ENCODE data around the gene BCAS1. TPM values are rescaled to one million over a fixed set of nuclear protein-coding genes. Genes with fewer than 3 reads are reported as not detected.

BCAS1 gene
- total RNA-seq, 2 donors from 2014 or later: not detected

- TF ChIP-seq CTCF (conservative IDR thresholded peaks at IDR 0.05): no peak
- Mint-ChIP-seq H3K36me3 (ENCODE audit: low read depth) (no peaks in the 10 kb centered on the region), H3K27me3 (ENCODE audit: insufficient read depth) (no peaks in the 10 kb centered on the region), H3K4me3 (no peak overlapping the region), H3K27ac (no peak overlapping the region), H3K4me1 (no peaks in the 10 kb centered on the region), H3K9me3 (no peaks in the 10 kb centered on the region)
- H3K4me1 ChIP-seq (ENCODE audit: control insufficient read depth, insufficient read depth, low read length): no peaks in the 10 kb centered on the region
- WGBS, 2 experiments (ENCODE audit: insufficient coverage in 1 of 2, insufficient read length in 1 of 2): 83 to 93% methylated on average over 2 of the region's 2 CpGs
- H3K9ac ChIP-seq (ENCODE audit: extremely low read depth, low read length, poor library complexity, severe bottlenecking): no peak overlapping the region
- H3K4me3 ChIP-seq (ENCODE audit: low read length): no peak overlapping the region
- H3K9me3 ChIP-seq (ENCODE audit: control insufficient read depth, low read length): no peaks in the 10 kb centered on the region
- no peaks in the 10 kb centered on the region for H3K27me3 ChIP-seq (ENCODE audit: control insufficient read depth, insufficient read depth, low read length, poor library complexity, severe bottlenecking)
- no peaks in the 10 kb centered on the region for H3K36me3 ChIP-seq (ENCODE audit: control insufficient read depth, insufficient read depth, low read length)
- no peak overlapping the region for H3K27ac ChIP-seq (ENCODE audit: low read depth, low read length)
- no peak for DNase-seq
These were observed 21.9 kb downstream of the BCAS1 start for GRCh38 chr20:54048481-54048880.

- DNase-seq: no peak
- H3K36me3 Mint-ChIP-seq (ENCODE audit: low read depth): no peaks in the 10 kb centered on the region
These were observed 22.7 kb downstream of the BCAS1 start for GRCh38 chr20:54047720-54048119.

GRCh38 chr20:54047048-54047447 is 23.3 kb downstream of the BCAS1 start:
- H3K27me3 ChIP-seq (ENCODE audit: control insufficient read depth, insufficient read depth, low read length, poor library complexity, severe bottlenecking): no peaks in the 10 kb centered on the region
- H3K4me3 Mint-ChIP-seq: no peak overlapping the region
- no peak overlapping the region for H3K27ac Mint-ChIP-seq
- no peaks in the 10 kb centered on the region for H3K4me1 Mint-ChIP-seq
- WGBS, 2 experiments (ENCODE audit: insufficient coverage in 1 of 2, insufficient read length in 1 of 2): 80% methylated on average over 1 of the region's 2 CpGs; no CpG with 5 or more reads in 1 of the 2 experiments
- H3K36me3 Mint-ChIP-seq (ENCODE audit: low read depth): no peaks in the 10 kb centered on the region
- H3K27me3 Mint-ChIP-seq (ENCODE audit: insufficient read depth): no peaks in the 10 kb centered on the region
- H3K9me3 ChIP-seq (ENCODE audit: control insufficient read depth, low read length): no peaks in the 10 kb centered on the region
- no peaks in the 10 kb centered on the region for H3K36me3 ChIP-seq (ENCODE audit: control insufficient read depth, insufficient read depth, low read length)
- no peak for TF ChIP-seq CTCF (conservative IDR thresholded peaks at IDR 0.05)
- no peak overlapping the region for H3K9ac ChIP-seq (ENCODE audit: extremely low read depth, low read length, poor library complexity, severe bottlenecking)
- no peaks in the 10 kb centered on the region for H3K4me1 ChIP-seq (ENCODE audit: control insufficient read depth, insufficient read depth, low read length)
- no peak overlapping the region for H3K4me3 ChIP-seq (ENCODE audit: low read length)
- H3K27ac ChIP-seq (ENCODE audit: low read depth, low read length): no peak overlapping the region
- no peak for DNase-seq
- H3K9me3 Mint-ChIP-seq: no peaks in the 10 kb centered on the region

More at GRCh38 chr20:54047720-54048119, 22.7 kb downstream of the BCAS1 start:
- no peaks in the 10 kb centered on the region for H3K27me3 Mint-ChIP-seq (ENCODE audit: insufficient read depth)
- Histone ChIP-seq H3K4me1 (ENCODE audit: control insufficient read depth, insufficient read depth, low read length) (no peaks in the 10 kb centered on the region), H3K27me3 (ENCODE audit: control insufficient read depth, insufficient read depth, low read length, poor library complexity, severe bottlenecking) (no peaks in the 10 kb centered on the region), H3K9me3 (ENCODE audit: control insufficient read depth, low read length) (no peaks in the 10 kb centered on the region), H3K9ac (ENCODE audit: extremely low read depth, low read length, poor library complexity, severe bottlenecking) (no peak overlapping the region), H3K4me3 (ENCODE audit: low read length) (no peak overlapping the region), H3K27ac (ENCODE audit: low read depth, low read length) (no peak overlapping the region), H3K36me3 (ENCODE audit: control insufficient read depth, insufficient read depth, low read length) (no peaks in the 10 kb centered on the region)
- no peak overlapping the region for H3K27ac Mint-ChIP-seq
- no peaks in the 10 kb centered on the region for H3K4me1 Mint-ChIP-seq
- H3K4me3 Mint-ChIP-seq: no peak overlapping the region
- WGBS, 2 experiments (ENCODE audit: insufficient coverage in 1 of 2, insufficient read length in 1 of 2): 80% methylated on average over 1 of the region's 1 CpG; no CpG with 5 or more reads in 1 of the 2 experiments
- TF ChIP-seq CTCF (conservative IDR thresholded peaks at IDR 0.05): no peak
- H3K9me3 Mint-ChIP-seq: no peaks in the 10 kb centered on the region
